Glomerular endothelial cell (primary cell): Measurements from ENCODE around the gene NLGN4Y. TPM values are rescaled to one million over a fixed set of nuclear protein-coding genes. Genes with fewer than 3 reads are reported as not detected.

ENCODE experiments used
- DNase-seq: peaks from one replicate; pipeline ENCODE4 v3.0.0-alpha.2; 2011; ENCODE audit warnings: low read depth, low spot score; ENCODE audit errors: extremely low read depth
- total RNA-seq: library from RNA; depleted of rRNA; stranded (reverse); fragments of >200 nt; gene quantifications from 2 replicates; pipeline ENCODE4 v1.2.3, GENCODE V29; 2015

NLGN4Y gene
- not detected in 2 replicates for total RNA-seq

DNA sequence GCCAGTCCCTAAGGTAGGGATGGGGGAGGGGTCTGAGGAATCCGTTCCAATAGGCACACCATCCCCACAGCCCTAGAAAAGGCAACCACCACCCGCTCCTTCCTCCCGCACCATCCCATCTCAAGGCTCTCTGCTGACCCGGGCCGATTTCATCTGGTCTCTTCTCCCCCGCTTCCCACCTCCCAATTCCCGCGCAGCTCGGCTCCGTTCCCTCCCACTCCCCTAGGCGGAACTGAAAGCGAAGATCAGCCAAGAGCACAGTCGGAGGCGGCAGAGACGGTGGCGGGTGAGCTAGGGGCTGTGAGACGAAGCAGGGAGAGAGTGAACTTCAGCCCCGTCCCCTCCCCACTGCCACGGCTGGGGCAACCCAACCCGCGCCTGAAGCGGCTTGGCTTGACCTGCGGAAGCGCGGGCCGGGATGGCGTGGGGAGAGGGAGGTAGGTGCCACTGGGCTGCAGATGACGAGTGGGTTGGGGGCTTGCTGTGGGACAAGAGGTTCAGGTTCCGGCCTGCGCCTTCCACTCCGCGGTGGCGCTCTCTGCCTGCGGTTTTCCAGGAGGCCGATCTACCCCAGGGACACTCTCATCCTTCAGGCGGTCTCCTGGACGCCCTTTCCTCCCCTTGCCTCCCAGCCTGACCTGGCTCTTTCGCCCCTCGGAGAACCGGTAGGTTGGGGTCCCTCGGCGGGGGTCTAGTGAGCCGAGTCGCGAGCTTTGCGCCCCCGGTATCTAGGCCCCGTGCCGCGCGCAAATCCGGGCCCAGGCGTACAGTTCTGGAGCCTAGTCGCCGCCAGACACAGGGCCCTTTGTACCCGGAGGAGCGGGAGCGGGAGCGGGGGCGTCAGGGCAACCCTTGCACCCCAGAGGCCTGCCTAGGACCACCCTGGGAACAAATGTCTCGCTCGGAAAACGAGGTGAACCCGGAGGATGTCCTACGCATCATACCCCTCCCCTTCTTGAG lies at the start of gene NLGN4Y:
Gene NLGN4Y, plus strand, starts transcription at position 258 of the 960 bp plus-strand sequence. CDS start 97,591 bp downstream, outside the sequence.
- no peak for DNase-seq

DNA sequence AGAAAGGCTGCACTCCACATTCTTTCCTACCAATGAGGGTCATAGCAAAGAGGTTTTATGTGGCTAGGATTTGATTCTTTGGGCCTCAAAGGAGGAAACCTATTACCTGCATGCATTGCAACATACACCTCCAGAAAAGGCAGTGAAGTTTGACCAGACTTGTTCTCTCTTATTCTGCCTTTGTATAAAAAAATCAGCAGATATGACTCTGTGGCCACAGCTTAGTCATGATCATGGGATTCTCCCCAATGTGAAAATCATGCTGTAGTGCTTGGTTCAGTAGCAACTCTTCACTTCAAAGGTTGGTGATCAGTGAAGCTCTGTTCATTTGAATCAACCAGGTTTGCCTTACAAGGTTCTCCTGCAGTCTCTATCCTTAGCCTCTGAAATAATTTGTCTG lies 38.4 kb upstream of the NLGN4Y start:
- DNase-seq = no peak

DNA sequence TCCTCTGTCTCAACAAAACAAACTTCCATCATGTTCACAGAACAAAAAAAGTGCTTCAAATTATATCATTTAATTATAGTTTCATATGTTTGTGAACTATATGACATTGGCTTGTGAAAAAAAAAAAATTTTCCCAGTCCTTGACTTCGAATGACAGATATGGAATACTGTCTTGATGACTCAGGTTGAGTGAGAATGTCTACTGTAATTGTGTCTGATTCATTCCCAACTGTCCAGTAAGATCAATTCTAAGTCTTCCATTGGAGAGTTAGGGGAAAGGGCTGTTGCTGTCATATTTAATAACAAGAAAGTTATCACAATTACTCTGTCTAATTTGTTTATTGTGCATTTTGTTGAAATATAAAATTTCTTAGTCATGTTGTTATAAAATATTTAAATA lies 34.1 kb upstream of the NLGN4Y start:
- no peak for DNase-seq

DNA sequence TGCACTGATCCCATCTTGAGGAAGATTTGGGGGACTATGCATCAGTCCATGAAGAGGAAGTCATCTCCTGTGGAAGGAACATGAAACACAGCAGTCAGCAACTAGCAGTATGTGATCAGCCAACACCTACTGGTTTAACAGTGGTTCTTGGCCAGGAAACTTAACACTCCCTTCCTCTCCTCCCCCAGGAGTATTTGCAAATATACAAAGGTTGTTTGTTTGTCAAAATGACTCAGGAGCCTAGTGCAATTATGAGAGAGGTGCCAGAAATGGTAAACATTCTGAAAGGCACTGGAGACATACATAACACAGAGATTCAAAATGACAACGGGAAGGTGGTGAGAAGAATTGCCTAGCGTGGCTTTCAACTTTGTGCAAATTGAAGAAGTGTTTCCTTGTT lies 26.3 kb upstream of the NLGN4Y start:
- no peak for DNase-seq

DNA sequence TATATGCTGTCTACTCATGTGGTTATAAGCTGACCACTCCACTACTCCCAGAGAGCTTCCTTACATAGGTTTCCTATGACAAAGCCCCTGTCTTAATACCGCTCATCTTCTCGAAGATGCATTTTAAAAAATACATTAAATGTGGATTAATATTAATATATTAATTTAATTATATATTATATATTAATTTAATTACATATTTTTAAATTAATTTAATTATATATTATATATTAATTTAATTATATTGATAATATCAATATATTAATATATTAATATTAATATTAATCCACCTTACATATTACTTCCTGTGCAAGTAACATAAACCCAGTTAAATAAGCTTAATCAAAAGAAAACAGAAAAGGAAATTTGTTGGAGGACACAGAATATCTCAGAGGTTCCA lies 19.7 kb upstream of the NLGN4Y start:
- no peak for DNase-seq

DNA sequence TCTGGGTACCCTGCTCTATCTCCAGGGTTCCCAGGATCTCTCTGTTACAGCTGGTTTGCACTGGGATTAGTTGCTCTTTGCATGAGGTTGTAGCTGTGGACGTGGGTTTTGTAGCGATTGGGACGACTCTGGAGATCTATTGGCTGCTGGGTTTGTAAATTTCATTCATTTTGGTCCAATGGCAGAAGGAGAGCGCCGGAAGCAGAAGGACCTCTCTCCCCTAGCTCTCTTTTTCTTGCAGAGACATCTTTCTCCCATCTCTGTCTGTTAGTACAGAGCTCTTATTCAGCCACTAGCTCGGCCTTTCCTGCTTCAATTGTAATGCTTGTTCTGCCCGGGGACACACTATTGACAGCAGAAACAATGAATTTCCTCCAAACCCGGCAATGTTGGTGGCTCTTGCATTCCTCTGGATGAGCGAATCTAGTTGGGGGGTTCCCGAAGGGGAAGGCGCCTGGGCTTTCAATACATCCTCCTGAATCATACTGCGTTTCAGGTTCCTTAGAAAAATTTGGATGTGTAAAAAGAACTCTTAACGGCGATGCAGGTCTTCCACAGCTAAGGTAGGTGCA lies 1.9 kb upstream of the NLGN4Y start:
- DNase-seq = no peak

DNA sequence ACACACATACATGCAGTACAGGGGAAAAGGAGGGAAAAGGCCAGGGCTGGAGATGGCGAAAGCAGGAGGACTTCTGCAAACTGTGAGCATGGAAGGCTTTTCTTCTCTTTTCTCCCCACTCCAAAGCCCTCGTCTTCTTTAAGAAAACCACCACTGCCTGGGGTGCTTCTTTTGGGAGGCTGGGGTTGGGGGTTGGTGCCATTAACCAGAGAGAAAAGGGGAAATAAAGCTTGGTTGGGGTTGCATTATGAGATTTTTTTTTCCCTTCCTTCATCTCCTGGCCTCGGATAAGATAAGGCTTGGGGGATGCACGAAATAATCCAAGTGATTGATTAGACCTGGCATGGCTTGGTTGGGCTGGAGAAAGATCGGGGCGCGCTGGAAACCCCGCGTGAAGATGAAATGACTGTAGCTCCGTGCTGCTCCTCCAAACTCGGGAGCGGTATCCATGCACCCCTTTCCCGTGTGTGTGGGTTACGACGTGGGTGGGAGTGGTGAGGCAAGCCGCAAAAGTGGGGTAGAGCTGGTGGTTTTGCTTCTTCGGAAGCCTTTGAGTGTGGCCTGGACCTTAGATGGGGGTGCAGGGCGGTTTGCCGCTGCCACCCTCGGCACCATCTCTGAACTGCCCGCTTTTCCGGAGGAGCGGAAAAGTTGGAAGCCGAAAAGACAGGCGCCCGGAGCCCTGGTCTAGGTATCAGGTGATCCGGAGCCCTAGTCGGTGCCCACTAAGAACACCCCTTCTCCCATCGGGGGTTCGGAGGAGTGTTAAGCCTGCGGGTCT lies 648 bp upstream of the NLGN4Y start:
- DNase-seq = no peak

DNA sequence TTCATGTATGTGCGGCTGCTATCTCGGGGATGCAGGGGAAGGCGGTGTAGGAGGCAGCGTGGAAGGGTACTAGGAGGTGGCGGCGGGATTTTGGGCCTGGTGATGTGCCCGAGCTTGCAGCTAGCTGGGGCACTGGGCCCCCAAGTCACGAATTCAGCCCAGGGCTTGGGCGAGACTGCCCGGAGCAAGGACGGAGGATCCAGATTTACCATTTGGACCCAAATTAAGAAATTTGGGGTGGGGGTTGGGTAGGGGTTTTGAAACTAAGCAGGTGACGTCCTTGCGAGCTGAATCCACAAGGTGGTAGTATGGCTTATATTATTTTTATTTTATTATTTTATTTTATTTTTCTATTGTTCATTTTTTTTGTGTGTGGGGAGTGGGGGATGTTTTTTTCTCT lies 986 bp downstream of the NLGN4Y start:
- no peak for DNase-seq

DNA sequence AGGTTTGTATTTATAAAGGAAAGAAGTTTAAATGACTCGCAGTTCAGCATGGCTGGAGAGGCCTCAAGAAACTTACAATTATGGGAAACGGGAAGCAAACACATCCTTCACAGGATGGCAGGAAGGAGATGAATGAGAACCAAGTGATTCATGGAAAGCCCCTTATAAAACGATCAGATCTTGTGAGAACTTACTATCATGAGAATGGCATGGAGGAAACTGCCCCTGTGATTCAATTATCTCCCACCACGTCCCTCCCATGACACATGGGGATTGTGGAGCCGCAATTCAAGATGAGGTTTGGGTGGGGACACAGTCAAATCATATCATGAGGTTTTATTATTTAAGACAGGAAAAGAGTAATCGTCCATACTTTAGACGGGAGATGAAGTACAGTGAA lies 4.0 kb downstream of the NLGN4Y start:
- DNase-seq = no peak

DNA sequence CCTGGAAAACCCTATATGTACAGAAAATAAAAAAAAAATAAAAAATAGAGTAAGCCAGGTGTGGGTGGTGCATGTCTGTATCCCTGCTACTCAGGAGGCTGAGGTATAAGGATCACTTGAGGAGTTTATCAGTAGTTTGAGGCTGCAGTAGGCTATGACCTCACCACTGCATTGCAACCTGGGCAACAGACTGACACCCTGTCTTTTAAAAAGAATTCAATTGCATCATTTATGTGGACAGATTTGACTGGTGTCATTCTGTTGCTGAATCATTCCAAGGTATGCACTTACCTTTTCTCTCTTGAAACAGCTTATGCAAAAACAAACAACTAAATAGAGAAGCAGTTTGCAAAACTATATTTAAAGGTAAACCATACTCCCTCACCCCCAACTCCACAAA lies 12.4 kb downstream of the NLGN4Y start:
- no peak for DNase-seq

DNA sequence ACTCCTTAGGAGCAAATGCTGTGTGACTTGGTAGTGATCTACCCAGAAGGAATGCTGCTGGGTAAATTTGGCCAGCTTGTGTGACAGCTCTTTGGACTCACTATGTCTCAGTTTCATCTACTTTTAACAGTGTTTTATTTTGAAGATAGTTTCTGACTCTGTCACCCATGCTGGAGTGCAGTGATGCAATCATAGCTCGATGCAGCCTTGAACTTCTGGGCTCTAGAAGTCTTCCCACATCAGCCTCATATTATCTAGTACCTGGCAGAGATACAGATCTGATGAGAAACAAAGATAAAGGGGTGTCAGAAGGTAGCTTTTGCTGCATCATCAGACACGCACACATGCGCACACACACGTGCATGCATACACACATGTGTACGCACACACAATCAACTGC lies 19.2 kb downstream of the NLGN4Y start:
- DNase-seq = no peak

DNA sequence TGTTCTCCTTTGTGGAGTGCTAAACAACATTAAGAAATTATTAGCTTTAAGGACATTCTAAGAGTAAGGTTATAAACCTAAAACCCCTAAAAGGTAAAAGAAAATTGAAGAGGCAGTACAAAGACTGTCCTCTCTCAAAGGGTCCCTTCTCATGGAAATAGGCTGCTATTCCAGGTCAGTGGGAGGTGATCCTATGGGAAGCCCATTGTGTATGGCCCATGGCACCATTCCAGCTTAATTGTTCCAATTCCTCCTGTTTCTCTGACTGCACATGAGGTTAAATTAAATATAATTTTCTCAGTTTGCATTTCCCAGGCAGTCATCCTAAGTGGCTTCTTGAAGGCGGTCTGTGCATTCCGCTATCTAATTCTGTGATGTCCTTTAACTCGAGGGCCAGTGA lies 57.0 kb downstream of the NLGN4Y start:
- DNase-seq = no peak

DNA sequence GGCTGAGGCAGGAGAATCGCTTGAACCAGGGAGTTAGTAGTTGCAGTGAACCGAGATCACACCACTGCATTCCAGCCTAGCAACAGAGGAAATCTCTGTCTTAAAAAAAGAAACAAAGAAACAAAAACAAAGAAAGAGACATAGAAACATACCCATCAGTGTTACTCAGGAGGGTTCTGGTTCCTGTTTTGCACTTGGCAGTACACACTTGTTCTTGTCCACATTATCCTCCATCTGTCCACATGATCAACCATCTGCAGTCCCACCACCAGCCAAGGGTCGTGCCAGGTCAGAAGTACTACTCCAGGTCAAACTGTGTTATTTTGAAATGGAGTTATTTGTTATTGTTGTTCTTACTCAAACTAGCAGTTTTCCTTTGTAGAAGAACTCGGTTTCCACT lies 62.4 kb downstream of the NLGN4Y start:
- DNase-seq = no peak

DNA sequence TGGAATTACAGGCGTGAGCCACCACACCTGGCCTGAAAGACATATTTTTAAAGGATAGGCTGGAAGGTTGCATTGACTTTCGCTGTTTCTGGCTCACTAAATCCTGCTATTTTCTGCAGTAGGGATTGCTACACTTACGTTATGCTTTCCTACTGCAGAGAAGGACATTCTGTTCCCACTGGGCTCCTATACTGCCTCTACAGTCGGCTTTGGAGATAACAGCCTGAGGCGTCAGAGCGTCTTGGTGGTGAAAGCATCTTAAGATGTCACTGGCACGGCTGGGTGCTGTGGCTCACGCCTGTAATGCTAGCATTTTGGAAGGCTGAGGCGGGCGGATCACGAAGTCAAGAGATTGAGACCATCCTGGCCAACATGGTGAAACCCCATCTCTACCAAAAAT lies 77.0 kb downstream of the NLGN4Y start:
- DNase-seq = no peak

DNA sequence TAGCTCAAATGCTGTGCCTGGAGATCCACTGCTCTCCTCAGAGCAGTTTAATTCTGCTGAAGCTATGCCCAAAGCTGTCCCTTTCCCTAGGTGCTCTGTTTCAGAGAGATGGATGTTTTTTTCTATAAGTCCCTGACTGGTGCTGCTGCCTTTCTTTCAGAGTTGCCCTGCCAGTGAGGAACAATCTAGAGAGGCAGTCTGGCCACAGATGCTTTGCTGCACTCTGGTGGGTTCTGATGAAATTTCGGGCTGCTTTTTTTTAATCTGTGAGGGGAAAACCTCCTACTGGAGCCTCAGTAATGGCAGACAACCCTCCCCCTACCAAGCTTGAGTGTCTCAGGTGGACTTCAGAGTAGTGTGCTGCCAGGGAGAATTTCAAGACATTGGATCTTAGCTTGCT lies 93.3 kb downstream of the NLGN4Y start:
- no peak for DNase-seq

DNA sequence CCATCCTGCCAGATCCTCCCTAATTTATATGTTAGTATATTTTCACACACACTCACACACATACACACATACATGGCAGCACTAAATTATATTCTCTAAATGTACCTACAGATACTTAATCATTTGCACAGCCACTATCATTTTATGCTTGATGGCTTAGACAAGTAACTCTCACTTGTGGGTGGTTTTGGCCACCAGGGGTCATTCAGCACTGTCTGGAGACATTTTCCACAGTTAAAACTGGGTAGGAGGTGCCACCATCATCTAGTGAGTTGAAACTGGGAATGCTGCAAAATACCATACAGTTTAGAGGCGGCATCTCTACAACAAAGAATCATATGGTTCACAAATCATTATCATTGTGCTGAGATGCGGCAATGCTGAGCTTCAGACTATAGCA lies 94.2 kb downstream of the NLGN4Y start:
- no peak for DNase-seq

DNA sequence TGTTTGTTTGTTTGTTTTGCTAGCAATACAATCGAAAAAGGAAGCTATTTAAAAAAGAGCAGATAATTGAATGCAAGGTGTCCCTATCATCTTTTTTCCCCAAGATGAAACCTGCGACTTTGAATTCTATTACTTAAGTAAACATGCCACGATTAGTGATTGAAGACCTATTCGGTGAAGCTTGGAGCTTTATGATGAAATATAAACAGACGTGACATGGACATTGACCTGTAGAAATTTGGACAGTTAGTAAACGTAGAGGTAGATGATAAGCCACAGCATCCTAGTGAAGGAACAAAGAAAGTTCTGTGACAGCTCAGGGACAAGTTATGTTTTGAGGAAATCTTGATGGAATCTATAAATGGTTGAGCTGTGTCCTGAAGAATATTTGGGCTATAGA lies 103.9 kb downstream of the NLGN4Y start:
- no peak for DNase-seq

DNA sequence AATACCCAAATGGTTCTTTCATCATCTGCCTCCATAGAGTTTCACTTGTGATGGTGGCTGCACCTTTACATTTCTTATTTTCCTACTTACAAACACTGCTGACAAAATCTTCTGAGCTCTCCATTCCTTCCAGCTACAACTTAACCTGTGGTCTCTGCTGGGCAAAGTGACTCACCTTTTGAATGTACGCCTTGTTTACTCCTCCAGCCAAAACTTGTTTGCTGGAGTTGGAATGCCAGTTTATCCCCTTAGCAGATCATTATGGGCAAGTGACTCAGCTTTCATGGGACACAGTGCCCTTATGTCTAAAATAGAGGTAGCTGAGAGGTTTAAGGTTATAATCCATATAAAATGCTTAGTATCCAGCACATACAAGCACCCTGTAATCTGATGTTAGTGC lies 107.3 kb downstream of the NLGN4Y start:
- no peak for DNase-seq

DNA sequence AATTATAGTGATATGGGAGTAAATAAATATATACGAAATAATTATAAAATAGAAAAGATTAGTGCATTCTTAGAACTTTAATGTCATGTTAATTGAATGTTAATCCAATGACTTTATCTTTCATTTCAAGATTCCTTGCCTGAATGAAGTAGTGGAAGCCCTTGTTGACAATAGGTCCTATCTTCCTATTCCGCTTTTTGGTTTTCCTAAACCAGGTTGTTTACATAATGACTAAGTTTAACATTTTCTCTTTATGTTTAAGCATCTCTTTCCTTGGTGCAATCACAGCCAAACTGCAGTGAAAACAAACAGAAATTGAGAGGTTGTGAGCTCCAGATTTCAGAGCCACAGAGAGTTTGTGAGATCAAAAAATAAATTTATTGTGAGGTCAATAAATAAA lies 109.4 kb downstream of the NLGN4Y start:
- DNase-seq = no peak

DNA sequence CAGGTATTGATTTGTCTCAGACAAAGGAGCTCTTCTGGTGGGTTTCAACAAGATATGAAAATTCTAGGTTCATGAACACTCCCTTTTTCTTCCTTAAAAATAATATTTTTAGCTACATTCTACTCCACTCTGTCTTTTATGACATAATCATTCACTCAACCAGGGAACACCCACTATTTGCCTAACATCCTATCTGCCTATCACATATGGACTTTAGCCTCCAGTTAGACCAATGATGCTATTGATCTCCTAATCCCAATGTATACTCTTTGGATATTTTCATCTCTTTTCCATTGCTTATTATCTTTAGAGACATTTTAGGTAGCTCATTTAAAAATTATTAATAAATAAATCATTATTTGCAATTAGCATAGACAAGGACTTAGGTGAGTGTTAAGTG lies 110.6 kb downstream of the NLGN4Y start:
- no peak for DNase-seq

DNA sequence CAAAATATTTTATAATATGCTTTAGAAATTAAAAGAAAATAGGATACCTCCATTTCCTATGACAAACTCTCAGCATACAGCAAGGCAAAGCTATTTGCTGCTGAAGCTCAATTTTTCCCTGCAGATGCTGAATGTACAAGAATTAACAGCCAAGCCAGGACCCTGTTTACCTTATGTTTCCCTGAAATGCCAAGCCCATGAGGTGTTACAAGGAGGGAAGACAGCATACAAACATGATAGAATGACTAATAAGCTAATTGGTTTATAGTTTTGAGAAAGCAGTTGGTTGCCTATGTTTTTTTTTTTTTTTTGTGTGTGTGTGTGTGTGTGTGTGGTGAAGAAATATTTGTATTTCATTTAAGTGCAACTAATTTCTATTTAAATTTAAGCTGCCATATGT lies 113.2 kb downstream of the NLGN4Y start:
- no peak for DNase-seq

DNA sequence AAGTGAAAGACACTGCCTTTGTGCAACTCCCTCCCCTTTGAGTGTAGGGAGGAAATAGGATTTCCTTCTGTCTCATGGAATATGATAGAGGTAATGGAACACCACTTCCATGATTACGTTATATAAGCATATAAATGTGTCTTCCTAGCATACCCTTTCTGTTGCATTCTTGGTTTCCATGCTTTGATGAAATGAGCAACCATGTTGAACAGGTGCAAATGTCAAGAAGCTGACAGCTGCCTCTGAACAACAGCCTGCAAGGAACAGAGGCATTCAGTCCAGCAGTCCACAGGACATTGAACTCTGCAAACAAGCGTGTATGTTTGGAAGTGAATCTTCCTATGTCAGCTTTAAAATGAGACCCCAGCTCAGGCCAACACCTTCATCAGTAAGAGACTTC lies 117.5 kb downstream of the NLGN4Y start:
- DNase-seq = no peak
